GM19395 (cell line): Measurements from ENCODE around the gene FGFBP3.

ENCODE experiments used
- ATAC-seq: cut with Tn5 transposase; IDR thresholded peaks from one replicate; pipeline ENCODE4 v1.9.1; 2021; ENCODE audit warnings: mild to moderate bottlenecking, moderate library complexity; ENCODE audit not compliant: unreplicated experiment

FGFBP3 gene

GRCh38 chr10:91909117-91909677 is at the start of gene FGFBP3:
Gene FGFBP3, minus strand, starts transcription at chr10:91909486. Its CDS starts 517 bp downstream, at chr10:91908969.
- ATAC-seq = peak; percentile 8

- no peak for ATAC-seq
These were observed 47.8 kb upstream of the FGFBP3 start for GRCh38 chr10:91957091-91957490.

- no peak for ATAC-seq
These were observed 45.8 kb upstream of the FGFBP3 start for GRCh38 chr10:91955114-91955513.

GRCh38 chr10:91953600-91954160 is 44.4 kb upstream of the FGFBP3 start:
- ATAC-seq = no peak

GRCh38 chr10:91944880-91945630 is 35.8 kb upstream of the FGFBP3 start:
- no peak for ATAC-seq

- ATAC-seq = no peak
These were observed 32.1 kb upstream of the FGFBP3 start for GRCh38 chr10:91941426-91941825.

GRCh38 chr10:91939653-91940052 is 30.4 kb upstream of the FGFBP3 start:
- no peak for ATAC-seq

- no peak for ATAC-seq
These were observed 26.6 kb upstream of the FGFBP3 start for GRCh38 chr10:91935886-91936285.

GRCh38 chr10:91932737-91933136 is 23.5 kb upstream of the FGFBP3 start:
- ATAC-seq = no peak

- no peak for ATAC-seq
These were observed 22.4 kb upstream of the FGFBP3 start for GRCh38 chr10:91931526-91932190.

GRCh38 chr10:91930939-91931338 is 21.7 kb upstream of the FGFBP3 start:
- no peak for ATAC-seq

GRCh38 chr10:91925022-91925320 is 15.7 kb upstream of the FGFBP3 start:
- ATAC-seq = no peak

- ATAC-seq = peak; percentile 35
These were observed 15.1 kb upstream of the FGFBP3 start for GRCh38 chr10:91924212-91925021.

GRCh38 chr10:91923371-91924211 is 14.3 kb upstream of the FGFBP3 start, which contains the start of gene BTAF1:
Gene BTAF1, plus strand, starts transcription at chr10:91923770. Its CDS starts 307 bp downstream, at chr10:91924077.
- peak; percentile 98 for ATAC-seq

GRCh38 chr10:91919651-91920050 is 10.4 kb upstream of the FGFBP3 start:
- ATAC-seq = no peak

GRCh38 chr10:91910467-91910866 is 1.2 kb upstream of the FGFBP3 start:
- ATAC-seq = no peak

GRCh38 chr10:91908337-91909116 is 759 bp downstream of the FGFBP3 start:
- peak; percentile 96 for ATAC-seq

GRCh38 chr10:91907914-91908336 is 1.4 kb downstream of the FGFBP3 start:
- ATAC-seq = no peak

- ATAC-seq = no peak
These were observed 2.2 kb downstream of the FGFBP3 start for GRCh38 chr10:91907033-91907594.
